GM21825 (cell line): ENCODE data around the gene BCL2.

ENCODE experiments used
- ATAC-seq: cut with Tn5 transposase; IDR thresholded peaks from one replicate; pipeline ENCODE4 v1.9.1; 2021; ENCODE audit warnings: mild to moderate bottlenecking, moderate library complexity; ENCODE audit not compliant: unreplicated experiment

The BCL2 gene

DNA sequence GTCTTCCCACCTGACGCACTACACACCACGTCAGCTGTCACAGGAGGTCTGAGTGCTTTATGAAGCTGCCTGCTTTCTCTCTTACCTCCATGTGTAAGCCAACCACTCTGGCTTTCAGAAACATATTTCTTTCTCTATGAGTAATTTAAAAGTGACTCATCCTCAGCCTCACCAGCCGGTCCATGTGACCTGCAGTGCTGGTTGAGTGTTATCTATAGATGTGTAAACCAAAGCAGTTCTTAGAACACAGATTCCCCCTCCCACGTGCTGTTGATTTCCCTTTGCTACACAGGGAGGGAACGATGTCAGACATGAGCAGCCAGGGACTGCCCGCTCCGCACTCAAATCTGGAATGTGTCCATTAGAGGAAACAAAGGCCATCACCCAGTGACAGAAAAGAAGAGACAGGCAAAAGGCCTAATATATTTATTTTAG lies 157.8 kb downstream of the BCL2 start:
- peak; percentile 48 for ATAC-seq

DNA sequence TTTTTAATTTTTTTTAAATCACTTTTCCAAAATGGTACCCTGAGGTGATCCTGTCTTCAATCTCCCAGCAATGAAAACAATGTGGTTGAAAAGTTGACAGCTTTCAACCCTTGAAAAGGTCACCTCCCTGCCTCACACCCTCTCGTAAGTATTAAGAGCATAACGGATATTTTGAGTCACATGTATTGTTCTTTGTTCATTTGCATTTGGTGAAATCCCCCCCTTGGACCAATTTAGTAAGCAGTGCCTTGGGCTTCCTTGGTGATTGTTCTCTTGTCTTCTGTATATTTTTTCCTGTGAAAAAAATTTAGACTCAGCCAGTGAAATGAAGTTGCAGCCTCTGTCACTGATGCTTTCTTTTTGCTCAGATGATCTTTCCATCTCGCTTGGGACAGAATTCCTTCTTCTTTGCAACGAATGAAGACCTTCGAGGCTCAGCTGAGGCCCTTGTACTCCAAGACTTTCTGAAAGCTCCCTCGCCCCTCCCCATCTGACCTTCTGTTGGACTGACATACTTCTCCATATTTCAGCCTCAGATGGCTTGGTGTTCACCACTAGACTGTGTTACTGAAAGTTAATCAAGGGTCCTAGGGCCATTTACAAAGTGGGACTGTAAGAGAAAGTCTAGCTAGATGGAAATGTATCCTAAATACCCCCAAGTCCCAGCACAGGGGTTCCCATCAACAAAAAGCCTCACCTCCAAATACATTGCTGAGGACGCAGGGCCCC lies 158.4 kb downstream of the BCL2 start:
- peak; percentile 21 for ATAC-seq

DNA sequence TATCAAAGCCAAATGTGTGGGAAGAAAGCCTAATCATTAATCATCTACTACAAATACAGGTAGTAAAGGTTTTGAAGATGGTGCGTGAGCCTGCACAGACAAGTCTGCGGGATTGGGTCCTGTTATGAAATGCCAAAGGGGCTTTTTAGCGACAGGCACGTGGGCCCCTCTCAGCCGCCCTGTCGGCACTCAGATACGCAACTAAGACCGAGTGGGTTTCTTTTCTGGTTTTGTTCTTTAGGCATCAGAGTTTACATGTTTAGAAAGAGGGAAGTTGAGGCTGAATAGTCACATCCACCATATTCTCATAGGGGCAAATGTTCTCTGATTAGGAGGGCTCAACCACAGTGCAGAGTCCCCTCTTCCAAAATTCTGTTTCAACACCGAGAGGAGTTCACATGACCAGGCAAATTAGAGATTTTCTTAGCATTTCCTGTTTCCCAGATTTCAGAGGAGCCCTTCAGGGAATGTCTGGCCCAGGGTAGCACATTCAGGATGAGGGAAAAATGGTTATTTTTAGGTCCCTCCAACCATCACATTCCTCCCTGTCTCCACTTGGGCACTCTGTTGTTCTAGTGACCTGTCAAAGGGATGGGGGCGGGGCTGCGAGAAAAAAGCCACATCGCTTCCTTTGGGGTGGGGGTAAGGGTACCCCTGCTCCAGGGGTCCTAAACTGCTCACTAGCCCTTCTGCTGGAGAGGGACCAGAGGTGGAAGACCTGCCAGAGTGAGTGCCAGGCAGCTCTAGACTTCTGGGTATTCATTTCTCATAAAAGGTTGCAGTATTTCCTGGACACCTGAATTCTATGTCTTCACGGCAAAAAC lies 159.2 kb downstream of the BCL2 start:
- no peak for ATAC-seq

DNA sequence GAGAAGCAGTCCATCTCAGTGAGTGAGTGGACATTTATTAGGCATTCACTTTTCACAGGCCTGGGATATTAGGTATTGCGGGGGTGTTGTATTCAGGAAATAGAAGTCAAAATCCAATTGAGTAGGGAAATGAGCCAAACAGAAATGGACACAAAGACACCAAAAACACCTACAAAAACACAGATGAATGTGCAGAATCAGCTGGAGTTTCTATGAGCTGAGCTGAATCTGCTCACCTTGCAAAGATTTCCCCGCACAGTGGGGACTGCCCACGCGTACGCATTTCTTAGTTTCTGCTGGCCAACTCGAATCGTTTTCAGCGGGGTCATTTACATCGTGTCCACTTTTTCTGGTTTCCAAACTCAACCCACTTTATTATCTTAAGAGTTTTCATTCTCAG lies 160.0 kb downstream of the BCL2 start:
- no peak for ATAC-seq

DNA sequence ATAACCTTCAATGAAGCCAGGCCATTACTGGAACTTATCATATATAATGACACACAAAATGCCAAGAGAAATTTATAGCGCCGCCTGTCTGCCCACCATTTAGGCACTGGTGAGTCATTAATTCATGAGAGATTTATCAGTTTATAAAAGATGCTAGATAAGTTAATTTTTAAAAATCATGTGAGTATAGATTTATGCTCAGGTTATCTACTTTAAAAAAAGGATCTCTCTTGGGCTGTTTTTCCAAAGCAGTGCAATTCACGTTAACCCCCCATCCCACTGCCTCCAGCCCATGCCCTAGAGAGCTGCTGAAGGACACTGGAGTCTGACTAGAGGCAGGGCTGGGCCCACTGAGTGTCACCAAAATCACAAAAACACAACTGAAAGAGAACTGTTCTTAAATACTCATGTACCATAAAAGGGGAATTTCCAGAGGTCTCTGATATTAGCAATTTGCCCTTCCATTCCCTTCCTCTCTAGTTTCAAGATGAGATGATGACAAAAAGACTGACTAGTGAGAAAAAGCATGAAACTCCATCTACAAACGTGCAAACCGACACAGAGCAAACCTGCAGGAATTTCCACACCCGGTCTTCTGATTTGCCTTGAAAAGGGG lies 160.8 kb downstream of the BCL2 start:
- ATAC-seq, result peak; percentile 13

DNA sequence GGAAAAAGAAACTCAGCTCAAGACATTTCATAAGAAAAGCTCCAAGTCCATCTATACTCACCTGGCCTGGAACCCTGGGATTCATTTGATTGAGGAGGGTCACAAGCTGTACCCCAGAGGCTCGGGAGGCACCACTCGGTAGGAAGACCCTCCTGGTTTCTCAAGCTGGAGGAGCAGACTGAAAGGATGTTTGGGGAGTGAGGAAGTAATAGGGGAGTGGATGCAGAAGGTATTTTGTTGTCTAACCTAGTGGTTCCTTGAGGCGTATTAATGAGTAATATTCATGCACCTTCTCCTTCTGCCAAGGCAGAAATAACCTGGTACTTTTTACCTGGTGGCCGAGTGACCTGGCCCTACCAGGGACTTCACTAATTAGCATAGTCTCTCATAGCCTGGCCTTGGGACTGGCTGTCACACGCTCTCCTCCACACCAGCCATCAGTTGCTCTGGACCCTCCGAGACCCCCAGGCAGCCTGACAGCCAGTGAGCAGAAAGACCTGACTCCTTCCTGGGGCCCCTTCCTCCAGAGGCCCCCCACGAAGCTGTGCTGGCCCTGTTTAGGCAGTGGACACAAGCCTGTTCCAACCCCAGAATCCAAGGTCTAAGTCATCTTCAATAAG lies 161.4 kb downstream of the BCL2 start:
- no peak for ATAC-seq

DNA sequence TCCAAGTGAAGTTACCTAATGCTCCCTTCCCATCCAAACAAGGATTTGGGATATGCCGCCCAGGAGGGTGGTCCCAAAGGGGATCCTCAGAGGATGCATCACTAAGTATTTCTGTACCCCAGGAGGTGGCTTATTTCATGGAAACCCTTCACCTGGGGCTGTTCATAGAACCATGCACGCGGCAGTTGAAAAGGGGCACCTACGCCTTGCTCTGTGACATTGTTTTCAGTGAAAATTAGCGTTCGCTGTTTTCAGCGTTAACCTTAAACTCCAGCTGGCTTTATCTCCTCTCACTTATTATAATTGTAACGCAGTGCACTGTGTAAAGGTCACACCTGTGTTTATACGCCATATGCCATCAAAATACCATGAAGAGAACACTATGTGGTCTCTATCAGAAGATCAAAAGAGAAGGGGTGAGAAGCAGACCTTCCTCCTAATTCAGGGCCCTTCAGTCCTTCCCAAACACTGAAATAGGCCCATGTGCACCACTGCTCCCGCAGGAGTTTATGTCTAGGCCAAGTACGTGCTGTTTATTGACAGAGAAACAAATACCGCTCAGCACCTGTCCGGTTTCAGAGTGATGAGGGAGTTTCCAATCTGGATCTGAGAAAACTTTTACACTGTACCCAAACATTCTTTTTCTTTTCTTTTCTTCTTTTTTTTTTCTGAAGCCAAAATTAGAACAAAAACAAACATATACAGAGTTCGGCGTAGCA lies 162.1 kb downstream of the BCL2 start:
- ATAC-seq, result no peak

DNA sequence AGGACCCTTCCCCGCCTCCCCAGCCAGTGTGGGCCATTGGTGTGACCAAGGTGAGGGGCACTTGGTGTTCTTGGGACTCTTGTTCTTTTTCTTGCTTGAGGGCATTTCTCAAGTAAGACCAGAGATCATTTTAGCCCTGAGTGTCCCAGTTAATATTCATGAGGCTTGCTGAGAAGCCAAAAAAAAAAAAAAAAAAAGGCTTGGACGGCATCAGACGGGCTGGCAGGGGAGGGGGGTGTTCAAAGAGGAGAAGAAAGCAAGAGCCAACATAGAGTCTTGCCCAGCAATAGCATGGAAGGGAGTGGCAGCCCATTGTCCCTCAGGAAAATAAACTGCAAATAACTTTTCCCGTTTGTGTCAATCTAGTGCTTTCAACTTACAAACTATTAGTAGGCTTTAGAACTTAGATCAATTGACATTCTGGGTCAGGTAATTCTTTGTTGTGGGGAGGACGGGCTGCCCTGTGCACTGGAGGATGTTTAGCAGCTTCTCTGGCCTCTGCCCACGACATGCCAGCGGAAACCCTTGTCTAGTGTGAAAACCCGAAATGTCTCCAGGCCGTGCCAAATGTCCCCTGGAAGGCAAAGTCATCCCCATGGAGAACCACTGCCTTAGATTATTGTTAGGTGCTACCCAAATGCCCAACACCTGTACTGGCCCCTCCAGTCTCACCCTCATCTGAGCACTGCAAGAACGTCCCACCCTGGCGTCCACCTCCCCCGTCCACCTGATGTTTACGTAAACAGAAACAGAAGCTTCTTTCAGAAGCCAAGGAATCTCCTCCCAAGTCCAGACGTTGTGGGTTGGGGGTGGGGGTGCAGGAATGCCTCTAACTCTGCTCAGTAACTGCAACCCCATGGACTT lies 163.4 kb downstream of the BCL2 start:
- ATAC-seq, result no peak

DNA sequence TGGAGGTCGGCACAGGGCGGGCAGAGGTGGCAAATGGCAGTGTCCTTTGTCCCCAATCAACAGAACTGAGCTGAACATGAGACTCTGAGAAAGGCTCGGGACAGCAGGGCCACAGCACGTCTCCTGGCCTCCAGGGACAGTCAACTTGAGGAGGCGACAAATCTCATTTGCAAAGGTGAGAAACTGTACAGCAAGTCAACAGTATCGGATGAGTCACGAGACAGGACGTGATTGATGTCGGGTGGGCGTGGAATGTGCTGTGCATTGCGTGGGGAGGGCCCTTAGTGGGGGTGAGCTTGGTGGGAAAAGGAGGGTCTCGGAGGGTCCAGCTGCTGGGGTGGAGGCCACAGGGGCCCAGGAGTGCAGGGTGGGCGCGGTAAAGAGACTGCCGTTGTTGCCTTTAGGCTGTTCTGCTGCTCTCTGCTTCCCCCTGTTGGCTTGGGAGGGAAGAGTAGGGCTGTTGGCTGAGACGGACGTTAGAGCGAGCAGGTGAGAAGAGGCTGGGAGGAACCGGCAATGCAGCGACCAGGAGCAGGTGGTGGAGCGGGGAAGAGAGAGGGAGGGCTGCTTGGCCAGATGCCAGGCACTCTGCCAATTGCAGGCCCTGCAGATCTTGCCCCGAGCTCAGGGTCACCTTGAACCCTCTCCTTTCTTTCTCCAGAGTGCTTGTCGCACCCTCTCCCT lies 164.3 kb downstream of the BCL2 start:
- ATAC-seq, result peak; percentile 37

DNA sequence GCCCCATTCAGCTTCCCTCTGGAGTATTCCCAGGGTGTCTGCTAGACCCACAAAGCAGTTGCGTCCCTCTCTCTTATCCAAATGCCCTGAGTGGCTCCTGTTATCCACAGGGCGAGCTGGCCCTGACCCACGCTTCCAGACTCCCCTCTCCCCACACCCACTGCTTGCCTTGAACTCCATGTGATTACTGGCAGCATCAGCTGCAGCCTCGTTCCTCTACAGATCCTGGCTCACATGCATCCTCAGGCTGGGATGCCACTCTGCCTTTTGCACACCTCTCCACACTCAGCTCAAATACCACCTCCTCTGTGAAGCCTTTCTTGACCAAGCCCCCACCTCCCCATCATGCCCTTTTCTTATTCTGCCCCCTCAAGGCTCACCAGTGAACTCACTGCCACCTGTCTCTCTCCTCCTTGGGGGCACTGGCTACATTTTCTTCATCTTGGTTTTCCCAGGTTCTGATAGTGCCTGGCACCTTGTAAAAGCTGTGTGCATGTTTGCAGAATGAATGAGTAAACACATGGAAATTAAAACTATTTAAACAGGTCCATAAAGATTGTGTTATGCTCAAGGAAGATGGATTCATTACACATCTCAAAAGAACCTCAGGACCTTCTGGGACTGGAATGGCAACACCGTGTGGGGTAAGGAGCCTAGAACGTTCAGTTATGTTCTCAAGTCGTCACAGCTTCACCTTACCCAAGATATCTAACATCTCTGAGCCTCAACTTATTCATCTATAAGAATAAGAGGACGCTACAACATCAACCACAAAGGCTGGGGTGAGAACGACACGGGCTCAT lies 165.0 kb downstream of the BCL2 start:
- ATAC-seq, result no peak

DNA sequence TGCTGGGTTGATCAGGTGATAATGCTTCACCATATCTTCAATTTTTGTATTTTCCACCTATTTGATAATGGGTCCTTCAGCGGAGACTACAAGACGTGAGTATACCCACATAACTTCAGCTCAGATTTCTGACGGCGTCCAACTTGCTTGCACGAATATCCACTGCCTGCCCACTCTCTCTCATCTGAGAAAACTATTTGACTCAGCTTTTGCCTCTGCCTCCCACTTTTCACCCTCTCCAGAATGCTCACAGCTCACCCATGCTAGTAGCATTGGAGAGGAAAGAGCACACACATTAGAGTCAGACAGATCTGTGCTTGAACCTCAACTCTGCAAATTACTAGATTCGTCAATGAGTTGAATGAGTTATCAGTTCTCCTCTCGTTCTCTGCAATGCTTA lies 166.8 kb downstream of the BCL2 start:
- no peak for ATAC-seq

DNA sequence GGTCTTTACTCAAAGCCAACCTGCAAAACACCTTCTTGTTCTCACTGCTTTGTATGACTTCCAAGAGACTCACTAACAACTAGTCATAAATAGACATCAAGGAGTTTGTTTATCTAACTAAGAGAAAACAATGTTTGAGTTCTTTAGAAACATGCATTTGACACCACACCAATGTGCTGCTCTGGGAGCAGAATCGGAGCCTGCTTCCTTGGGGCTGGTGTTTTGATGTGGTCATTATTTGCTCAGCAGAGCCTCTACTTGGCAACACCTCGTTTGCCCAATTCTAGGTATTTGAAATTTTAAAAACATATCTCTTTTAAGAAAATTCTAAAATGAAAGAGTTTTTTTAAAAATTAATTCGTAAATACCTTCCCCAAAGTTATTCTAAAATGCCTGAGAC lies 167.5 kb downstream of the BCL2 start:
- ATAC-seq, result no peak

DNA sequence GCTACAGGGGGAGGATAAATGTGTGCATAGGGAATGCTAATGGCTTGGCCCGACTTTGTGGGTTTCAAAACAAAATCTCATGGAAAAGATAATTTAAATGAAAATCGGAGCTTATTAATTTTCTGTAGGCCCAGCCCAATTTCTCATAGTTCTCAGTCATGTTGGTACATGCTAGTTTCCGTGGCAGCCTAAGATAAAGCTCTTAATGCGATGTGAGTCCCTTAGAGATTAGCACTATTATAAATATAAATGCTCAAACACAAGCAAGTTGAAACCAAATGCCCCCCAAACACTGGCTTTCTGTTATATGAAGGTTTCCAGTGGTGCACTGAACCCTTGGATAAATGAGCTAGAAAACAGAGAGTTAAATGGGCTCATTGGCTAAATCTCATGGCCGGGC lies 168.0 kb downstream of the BCL2 start:
- no peak for ATAC-seq

DNA sequence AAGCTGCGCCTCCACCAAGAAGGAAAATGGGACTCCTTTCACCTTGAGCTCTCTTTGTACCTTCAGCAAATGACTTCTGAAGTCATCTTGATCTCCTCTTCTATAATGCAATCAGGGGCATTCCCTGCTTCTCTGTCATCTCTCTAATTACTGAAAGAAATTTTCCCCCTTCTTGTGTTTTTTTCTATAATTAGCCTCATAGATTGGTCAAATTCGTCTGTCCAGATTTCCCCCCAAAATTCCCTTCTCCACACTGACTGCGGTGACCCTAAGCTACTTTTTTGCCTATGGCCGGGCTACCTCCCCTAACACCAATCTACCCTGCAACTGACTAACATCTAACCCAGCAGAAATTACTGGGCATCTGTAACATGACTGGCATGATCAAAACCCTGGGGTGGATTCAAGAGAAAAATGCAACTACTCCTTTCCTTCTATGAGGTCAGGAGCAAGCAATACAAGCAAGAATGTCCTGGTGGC lies 168.6 kb downstream of the BCL2 start:
- no peak for ATAC-seq

DNA sequence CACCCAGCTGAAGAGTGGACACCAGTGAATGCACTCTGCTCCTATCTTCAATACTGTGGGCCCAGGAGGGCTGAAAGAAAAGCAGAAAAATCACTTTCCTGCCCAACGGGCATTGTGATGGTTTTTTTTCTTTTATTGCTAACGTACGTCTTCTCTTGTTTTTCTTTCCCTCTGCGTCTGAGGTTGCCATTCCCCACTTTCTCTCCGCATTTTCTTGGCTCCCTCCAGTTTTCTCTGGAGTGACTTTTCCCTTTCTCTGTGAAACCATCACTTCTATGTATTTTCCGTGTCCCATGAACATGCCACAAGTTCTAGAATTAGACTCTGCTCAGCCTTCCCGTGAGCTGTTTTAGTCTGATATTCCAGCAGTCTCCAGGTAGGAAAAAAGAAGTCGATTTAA lies 169.2 kb downstream of the BCL2 start:
- no peak for ATAC-seq

DNA sequence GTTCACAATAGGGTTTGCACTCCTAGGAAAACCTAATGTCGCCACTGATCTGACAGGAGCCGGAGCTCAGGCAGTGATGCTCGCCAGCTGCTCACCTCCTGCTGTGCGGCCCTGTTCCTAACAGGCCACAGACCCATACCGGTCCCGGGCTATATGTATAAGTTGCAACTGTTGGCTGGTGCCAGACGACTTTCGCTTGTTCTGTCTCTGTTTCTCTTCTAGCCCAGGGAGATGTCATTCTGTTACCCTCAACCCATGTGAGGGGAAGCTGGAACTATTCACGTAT lies 170.3 kb downstream of the BCL2 start:
- no peak for ATAC-seq

DNA sequence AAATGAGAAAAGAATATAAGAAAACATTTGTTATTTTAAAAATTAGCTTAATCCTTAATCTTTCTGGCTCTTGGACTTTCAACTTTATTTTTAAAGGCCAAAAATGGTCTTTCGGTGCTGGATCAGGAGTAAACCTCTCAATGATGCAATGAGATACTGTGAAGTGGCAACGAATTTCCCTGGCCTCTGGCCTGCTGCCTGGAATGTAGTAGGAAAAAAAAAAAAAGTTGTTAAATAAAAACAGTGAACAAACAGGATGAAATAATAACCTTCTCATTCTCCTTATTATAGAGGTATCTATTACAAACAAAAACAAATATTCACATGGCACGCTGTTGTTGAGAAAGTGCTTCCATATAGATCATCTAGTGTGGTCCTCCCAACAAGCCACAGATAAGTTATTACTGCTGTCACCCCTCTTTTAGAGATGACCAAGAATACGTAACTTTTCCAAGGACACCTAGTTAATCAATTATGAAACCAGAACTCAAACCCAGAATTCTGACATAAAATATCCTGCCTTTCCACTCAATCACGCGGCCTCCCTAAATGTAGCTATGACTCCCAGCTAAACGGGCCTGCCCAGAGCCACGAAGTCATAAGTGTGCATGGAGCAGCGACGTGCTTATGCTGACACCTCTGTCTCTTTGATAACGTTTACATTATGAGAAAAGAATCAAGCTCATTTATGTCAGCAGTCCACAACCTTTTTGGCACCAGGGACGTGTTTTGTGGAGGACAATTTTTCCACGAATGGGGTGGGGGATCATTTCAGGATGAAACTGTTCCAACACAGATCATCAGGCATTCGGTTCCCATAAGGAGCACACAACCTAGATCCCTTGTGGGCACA lies 170.9 kb downstream of the BCL2 start:
- ATAC-seq, result no peak

DNA sequence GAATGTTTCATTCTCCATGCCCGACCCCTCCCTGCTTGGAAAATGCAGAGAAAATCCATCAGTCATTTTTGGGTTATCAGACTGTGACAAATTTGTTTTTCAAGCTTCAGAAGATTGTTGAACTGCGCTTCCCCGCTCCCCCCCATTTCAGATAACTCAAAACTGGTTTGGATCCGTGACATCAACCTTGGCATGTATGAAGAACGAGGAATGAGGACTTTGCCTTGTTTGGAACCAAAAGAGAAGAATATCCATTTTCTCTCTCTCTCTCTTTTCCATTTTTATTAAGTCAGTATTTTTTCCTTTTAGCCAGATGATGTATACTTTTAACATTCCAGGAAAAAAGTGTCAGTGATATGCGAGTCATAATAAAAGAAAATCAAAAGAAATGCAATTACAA lies 171.6 kb downstream of the BCL2 start:
- no peak for ATAC-seq
